Activated CD4-positive, CD25-positive, alpha-beta regulatory T cell treated with anti-CD3 and anti-CD28 coated beads, Interleukin-2, amount 50 U/mL, for 24 hours (primary cell): Measurements from ENCODE around the gene FLNA.

ENCODE experiments used
- ATAC-seq, 2 donors: fragments of 150-1000 bp; cut with Tn5 transposase; one replicate each; pipeline ENCODE4 v1.10.0; 2021; ENCODE audit warnings: mild to moderate bottlenecking in 1 of 2, moderate library complexity in 1 of 2

The FLNA gene

DNA sequence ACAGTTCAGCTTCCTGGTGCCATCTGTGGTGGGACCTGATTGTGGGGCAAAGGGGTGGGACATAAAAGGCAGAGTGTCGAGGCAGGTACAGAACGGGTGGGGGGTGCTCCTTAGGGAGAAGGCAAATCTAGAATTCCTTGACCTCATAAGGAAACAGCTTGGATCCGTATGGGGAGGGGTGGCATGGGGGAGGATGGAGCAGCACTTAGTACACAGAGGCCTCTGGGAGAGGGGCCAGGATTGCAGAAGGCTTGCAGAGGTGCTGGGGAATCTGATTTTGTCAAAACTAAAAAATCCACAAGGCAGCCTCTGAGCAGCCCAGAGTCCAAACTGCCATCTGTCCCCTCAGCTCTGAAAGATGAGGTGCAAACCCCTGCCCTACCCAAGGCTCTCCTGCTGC, 2.3 kb upstream of the FLNA start:
- ATAC-seq, result no peak

DNA sequence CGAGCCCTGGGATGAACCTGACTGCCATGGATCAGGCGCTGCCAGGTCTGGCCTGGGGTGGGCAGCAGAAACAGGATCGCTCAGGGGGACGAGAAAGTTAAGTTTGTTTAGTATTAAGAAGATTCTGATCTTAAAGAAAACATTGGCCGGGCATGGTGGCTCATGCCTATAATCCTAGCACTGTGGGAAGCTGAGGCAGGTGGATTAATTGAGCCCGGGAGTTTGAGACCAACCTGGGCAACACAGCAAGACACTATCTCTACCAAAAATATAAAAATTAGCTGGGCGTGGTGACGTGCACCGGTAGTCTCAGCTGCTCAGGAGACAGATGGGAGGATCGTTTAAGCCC, 696 bp upstream of the FLNA start:
- no peak for ATAC-seq

DNA sequence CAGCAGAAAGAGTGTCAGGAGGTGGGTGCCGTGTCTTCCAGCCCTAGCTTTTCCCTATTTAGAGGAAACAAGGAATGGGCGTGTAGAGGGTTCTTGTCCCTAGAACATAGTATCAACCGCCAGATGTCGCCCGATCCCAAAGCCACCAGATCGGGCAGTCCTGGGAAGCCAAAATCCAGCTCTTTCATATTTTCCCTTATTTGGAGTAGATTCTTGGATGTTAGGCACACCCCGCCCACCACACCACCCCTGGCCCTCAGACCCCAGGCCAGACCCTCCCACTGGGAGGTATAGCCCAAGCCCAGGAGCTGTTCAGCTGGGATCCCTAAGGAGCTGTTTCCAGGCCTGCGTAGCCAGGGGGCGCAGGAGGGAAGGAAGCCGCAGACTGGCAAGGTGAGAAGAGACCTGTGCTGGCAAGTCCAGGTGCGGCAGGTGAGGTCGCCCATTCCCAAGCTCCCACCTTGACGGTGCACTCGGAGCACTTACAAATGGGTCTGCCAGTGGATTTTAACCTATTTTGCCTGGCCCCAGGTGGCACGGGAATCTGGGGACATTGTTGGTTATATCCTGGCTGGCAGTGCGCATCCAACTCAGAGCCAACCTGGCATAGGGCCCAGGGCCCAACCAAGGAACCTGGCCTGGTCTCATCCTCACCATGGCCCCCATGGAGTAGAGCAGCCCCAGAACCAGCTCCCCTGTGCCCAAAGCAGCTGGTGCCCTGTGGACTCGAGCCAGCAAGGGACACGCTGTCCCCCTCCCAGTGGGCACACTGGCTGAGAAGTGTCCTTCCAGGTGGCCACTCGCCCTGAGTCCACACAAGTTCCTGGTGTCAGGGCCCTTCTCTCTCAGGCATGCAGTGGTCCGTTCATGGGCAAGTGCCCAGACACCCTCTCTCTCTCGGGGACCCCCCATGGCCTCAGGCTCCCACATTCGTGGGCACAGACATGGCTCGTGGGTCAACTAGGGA, 811 bp downstream of the FLNA start:
- ATAC-seq, result no peak

DNA sequence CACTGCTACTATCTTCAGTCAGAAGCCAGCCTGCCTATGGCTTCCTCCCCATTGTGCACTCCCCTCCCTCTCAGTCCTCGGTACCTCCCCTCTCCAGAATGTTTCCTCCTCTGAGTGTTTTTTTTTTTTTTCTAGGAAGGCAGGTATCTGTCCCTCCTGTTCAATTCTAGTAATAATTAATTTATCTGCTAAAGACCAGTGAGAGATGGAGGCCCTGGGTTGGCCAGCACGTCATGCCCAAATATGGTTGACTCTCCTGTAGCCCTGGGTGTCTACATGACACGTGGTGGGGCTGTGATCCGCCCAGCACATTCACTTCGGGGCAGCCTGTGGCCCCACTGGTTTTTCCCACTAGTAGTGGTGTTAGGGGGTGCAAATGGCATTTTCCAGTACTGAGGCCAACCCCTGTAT, 1.8 kb downstream of the FLNA start:
- ATAC-seq, result peak in 1 of 2 donors; percentile 8

DNA sequence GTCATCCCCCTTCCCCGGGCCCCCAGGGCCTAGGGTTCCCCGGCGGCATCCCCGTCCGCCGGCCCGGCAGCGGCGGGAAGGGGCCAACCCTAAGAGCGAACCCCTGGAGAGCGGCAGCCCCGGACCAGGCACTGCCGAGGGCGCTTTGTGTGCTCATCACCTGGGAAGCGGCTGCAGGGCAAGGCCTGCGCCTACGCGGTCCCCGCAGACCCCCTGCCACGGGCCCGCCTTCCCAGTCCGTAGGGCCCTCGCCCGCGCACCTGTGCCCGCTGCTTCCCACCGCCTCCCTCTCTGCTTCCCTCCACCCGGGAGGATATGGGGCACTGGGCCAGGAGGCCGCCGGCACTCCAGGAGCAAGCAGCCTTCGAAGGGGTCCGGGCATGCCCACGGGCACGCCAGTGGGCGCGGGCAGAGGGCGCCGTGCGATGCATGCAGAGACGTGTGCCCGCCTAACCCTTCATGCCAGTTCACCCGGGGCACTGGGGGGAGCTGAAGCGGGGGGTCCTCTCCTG, 2.6 kb downstream of the FLNA start:
- no peak for ATAC-seq

DNA sequence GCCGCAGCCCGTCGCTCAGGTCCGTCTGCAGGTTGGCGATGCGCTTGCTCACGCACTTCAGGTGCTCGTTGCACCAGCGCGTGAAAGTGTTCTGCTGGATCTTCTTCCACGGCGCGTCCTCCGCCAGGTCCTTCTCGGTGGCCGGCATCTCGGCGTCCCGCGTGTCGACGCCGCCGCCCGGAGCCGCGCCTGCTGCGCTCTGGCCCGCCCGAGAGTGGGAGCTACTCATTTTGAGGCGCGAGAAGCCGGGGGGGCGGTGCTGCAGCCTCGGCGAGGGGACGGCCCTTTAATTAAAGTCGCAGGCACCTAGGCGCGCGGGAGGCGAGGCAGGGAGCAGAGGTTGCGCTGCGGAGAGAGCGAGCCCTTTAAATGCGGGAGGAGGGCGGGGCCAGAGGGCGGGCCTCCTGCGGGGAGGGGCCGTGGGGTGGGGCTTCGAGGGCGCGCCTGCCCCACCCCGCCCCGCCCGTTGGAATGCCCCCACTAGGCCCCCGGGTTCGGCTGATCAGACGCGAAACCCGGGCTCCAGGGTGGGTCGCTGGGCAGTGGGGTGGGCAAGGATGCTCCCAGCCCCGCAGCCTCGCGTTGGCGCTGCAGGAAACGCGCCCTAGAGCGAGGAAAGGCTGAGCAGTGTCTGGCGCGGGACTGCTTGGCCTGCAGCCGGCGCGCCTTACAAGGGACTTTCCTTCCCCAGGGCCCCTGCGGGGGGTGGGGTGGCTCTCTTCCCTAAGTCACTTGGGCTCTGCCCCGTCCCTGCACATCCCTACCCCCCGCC, 3.2 kb downstream of the FLNA start:
- ATAC-seq, result peak; percentile 62 to 63

DNA sequence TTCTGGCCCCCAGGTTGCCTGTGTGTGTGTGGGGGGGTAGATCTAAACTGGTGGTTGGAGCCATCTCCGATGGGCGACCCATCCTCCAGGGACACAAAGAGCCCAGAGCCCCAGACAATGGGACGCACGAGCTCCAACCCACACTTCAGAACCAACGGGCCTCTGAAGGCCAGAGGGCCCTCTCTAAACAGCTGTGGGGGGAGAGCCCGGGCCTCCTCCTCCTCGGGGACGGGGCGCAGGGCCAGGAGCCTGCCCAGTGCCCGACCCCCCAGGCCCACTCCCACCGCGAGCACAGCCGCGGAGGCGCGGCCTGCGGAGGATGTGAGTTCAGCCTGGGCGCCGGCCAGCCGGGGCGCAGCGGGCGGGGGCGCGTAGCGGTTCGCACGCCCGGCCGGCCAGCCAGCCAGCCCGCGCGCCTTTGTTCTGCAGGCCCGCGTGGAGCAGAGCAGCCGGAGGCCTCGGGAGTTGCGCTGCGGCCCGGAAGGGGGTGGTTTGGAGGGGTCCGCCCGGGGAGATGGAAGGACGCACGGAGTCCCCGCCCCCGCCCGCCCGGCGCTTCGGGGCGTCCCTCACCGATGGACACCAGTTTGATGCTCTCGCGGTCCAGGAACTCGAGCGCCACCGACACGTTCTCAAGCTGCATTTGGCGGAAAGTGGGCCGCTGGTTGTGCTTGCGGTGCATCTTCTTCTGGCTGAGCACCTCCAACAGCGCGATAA, 4.0 kb downstream of the FLNA start:
- ATAC-seq, result no peak

DNA sequence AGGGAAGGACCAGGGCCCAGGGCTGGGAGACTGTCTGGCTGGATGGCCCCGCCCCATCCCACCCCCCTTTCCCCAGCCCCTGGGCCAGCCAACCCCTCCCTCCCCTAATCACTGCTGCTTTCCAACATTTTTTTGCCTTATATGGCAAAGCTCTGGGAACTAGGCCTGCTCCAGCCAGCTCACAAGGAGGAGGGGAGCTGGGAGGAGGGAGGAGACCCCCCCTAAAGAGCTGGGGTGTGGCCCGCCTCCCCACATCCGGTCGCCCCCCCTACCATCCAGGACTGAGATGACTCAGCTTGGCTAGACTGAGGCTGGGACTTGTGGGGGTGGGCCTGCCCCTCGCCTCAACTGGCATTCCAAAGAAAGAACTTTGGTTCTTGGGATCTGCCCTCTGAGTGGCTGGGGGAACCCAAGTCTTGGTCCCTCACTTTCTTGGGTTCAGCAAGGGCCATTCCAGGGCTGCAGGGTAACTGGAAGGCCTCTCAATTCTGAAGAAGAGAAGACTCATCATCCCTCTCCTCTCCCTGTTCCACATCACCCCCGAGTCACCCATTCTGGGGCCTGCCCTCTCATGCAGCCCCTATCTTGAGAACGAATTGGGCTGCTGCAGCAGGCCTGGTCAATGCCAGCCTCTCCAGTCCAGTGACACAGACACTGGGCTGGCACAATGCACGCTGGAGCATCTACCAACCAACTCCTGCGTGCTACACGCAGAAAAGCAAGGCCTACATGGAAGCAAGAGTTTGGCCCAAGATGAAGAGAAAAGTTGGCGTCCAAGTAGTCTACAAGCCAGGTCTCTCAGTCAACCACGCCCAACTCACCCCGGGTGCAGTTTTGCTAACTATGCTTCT, 4.8 kb downstream of the FLNA start:
- ATAC-seq, result peak in 1 of 2 donors; percentile 8

DNA sequence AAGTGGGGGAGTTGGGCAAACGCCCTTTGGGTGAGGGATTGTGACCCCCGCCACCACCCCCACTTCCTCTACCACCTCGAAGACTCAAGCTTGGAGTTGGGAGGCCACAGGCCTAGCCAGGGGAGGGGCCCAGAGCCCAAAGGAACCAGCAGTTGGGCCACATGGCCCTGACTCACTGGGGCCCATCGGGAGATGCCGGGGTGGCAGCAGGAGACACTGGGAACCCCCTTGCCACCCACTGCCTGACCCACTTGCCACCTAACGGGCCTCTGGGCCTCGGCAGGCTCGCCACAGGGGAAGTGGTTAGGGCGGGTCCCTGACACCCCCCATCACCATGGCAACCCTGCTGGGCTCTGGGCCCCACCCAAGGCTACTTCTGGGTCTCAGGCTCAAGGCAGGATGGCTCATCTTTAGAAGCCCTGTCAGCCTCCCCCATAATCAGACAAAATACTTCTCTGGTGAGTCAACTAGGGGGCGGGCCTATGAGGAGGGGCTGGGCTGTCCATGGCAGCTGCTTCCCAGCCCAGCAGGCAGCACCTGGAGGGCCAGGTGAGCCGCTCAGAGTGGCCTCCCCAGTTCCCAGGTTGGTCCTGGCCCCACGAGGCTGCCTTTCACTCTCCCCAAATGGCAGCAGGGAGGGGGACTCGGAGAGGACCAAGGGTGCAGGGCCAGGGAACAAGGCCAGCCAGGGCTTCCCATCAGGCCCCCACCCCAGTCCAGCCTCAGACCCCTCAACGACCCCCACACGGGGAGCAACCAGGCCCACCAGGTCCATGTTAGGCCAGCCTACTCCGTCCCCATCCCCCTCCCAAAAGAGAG, 5.6 kb downstream of the FLNA start:
- peak; percentile 67 to 70 for ATAC-seq

DNA sequence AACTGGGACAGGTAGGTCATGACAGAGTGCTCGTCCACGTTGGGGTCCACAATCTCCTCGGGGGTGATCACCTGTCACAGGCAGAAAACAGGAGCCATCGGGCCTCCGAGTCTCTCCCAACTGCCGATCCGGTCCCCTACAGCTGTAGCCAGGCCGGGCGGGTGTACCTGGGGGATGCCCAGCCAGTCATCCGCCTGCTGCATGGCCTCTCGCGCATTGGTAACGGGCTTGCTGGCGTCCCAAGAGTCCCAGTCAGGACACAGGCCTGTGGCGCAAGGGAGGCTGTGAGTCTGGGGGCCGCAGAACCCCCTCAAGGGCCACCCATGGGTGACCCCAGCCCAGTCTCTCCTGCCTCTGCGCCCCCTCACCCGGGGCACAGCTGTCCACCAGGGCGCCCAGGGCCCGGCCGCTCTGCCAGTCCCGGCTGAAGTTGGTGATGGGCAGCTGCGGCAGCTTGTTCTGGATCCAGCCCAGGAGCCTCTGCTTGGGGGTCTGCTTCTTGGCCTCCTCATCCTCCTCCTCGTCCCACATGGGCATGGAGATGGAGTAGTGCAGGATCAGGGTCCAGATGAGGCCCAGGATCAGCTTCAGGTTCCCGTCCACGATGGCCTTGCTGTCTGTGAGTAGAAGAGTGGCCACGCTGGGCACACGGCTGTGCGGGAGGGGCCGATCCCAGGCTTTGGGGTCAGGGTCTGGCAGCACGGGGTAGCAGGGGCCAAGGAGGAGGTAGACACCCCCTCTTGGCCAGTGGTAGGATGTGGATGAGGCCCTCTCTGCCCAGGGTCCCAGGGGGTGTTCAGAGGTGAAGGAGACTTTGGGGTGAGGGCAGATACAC, 6.7 kb downstream of the FLNA start:
- ATAC-seq, result no peak

DNA sequence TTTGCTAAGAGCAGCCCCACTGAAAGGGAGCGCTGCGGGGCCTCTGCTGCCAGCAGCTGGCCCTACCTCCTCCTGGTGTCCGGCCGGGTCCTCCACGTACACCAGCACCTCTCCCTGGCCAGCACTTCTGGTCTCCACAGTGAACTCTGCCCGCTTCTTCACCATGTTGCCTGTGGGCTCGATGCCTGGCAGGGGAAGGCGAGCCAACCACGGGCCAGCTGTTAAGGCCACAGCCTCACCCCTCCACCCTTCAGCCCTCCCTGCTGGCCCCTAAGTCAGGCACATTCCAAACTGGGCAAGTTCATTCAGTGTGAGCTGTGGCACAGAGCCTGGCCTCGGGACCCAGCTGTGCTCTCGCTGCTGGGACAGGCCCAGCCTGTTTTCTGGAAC, 7.8 kb downstream of the FLNA start:
- no peak for ATAC-seq

DNA sequence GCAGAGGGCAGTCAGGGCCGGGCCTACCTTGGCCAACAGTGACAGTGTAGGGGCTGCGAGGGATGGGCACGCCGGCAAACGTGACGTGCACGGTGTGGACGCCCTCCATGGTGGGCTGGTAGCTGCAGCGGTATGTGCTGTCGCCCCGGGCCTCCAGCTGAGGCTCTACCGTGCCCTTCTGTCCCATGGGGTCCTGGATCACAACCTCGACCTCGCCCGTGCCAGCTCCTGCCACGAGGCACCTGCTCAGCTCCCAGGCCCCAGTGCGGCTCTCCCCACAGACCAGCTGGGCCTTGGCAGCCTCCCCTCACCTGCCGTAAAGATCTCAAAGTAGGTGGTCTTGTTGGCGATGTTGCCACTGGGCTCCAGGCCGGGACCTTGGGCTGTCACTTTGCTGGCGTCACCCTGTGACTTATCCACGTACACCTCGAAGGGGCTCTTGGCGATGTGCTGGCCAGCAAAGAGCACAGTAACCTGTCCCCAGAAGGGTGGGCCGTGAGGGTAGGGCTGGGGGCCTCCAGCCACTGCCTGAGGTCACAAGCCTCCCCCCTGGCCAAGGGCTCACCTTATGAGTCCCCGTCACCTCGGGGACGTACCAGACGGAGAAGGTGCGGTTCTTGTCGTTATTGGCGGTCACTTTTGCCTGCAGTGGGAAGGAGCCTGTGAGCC, 8.3 kb downstream of the FLNA start:
- no peak for ATAC-seq

DNA sequence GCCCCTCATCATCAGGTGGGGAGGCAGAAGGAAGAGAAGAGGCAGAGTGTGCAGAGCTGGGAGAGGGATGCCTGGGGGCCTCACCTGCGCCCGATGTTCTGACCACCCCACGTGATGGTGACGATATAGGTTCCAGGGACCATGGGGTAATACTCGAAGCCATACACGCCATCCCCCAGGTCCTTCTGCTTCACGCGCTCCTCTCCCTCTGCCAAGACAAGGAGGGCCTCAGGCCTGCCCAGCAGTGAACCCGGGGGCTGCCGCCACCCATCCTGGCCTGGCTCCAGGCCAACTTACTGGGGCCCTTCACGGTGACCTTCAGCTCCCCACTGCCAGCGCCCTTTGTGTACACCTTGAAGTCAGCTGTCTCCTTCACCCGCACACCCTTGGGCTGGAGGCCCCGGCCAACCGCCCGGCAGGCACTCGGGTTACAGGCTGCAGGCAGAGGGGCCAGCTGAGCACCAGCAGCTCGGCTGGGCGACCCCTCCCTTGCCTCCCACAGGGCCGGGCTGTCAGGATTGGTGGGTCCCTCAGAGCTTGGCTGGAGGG, 9.3 kb downstream of the FLNA start:
- ATAC-seq, result no peak

DNA sequence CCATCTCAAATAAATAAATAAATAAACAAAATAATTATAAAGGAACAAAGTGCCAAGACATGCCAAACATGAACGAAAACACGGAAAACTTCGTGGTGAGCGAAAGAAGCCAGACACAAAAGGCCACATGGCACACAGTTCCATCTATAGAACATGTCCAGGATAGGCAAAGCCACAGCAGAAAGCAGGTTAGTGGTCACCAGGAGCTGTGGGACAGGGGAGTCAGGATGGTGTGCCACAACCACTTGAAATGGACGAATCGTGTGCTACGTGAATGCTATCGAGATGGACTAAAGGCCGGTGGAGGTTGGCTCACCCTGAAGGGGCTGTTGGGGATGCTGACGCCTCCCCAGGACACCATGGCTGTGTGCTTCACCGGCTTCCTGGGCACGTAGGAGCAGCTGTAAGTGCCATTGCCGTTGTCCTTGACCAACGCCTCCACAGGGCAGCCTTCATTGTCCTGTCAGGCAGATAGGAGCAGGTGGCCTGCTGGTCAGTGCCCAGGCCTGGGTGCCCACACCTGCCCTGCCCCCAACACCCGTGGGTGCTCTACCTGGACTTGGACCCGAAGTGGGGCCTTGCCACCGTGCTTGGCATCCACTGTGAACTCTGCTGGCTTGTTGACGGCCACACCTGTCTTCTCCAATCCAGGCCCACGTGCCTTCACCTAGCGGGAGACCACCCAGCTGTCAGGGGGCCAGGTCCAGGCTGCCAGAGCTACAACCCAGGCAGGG, 10.6 kb downstream of the FLNA start:
- no peak for ATAC-seq

DNA sequence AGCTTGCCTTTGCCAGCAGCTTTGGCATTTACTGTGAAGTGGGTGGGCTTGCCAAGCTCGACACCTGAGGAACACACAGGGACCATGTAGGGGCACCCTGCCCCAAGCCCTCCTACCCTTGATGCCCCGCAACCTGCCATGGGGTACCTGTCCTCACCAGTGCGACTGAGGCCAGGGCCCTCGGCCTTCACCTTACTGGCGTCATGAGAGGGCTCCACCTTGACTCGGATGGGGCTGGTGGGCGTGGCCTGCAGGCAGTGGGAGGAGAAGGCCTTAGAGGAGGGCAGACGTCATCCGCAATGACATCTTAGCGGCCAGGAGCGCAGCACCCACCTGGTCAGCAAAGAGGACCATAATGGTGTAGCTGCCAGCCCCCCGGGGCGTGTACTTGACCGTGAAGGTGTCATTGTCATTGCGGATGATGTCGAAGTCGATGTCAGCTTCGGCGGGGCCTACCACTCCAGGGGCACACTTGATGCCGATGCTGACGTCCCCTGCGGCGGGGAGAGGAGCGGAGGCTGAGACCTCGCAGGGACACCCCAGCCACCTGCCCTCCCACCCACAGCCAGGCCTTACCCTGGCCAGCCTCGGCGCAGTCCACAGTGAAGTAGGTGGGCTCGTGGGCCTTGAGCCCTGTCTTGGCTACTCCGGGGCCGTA, 12.2 kb downstream of the FLNA start:
- ATAC-seq, result no peak

DNA sequence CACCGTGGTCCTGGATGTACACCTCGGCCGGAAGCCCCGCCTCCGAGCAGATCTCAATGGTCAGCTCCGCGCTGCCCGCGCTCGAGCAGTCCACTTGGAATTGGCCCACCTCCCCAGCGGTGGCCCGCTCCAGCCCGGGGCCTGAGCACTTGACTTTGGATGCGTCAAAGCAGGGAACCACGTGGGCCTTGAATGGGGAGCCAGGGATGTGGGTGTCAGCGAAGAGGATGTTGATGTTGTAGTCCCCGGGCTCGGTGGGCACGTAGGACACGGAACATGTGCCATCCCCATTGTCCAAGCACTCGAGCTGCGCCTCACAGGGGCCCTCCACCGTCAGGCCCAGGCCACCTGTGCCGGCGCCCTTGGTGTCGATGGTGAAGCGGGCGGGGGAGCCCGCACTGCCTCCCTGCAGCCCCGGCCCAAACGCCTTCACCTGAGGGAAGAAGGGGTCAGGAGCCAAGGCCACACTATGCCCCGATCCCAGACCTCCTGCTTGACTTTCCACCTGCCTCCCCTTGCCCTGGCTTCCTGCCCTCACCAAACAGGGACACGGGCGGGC, 14.2 kb downstream of the FLNA start:
- no peak for ATAC-seq

DNA sequence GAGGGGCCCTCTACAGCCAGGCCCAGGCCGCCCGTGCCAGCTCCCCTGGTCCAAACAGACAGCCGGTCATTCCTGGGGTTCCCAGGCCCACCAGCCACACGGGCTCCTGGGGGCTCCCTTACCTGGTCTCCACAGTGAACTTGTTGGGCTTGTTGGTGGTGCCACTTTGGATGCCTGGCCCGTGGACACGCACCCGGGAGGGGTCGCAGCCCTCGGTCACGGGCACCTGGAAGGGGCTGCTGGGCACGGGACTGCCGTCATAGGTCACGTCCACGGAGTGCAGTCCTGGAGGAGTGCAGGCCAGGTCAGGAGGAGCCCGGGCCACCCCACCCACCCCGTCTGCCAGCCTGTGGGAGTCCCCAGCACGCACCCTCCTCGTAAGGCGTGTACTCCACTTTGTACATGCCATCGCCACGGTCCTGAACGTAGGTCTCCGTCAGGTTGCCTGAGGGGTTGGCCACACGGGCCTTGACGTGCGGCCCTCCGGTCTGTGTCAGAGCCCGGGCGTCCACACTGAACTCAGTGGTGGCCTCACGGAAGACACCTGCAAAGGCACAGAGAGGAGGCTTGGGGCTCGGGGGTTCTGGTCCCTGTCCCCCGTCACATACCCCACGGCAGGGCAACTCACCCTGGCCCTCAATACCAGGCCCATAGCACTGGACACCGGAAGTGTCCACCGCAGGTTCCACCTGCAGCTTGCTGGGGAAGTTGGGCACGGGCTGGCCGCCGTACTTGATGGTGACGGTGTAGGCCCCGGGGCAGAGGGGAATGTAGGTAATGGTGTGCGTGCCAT, 14.9 kb downstream of the FLNA start:
- ATAC-seq, result no peak
